Heart left ventricle (tissue), 16 donors: ENCODE results near the gene ANKS4B. TPM values are rescaled to one million over a fixed set of nuclear protein-coding genes. Genes with fewer than 3 reads are reported as not detected.

Experiments
- ATAC-seq, 4 donors: fragments of 200-7000 bp; cut with Tn5 transposase; one replicate each; pipeline ENCODE4 v1.9.1; 2020 to 2022; ENCODE audit warnings: moderate library complexity in 4 of 4, mild to moderate bottlenecking in 3 of 4, moderate number of reproducible peaks in 1 of 4
- DNase-seq, 5 donors: peaks; one replicate each; pipeline ENCODE4 v3.0.0-alpha.2; 2020
- H3K27ac ChIP-seq, 12 donors: fragments of 200-600 bp; sonication (generic) in 4 of 12; one replicate each; pipeline versions ENCODE4 v1.5.0 to v1.8.0; 2016 to 2022; ENCODE audit warnings: mild to moderate bottlenecking in 2 of 12
- H3K27me3 ChIP-seq, 9 donors: fragments of 200-600 bp; sonication (generic) in 2 of 9; one replicate each; pipeline versions ENCODE4 v1.5.1 to v1.8.0; 2016 to 2022; ENCODE audit warnings: mild to moderate bottlenecking in 3 of 9
- H3K36me3 ChIP-seq, 9 donors: fragments of 200-600 bp; sonication (generic) in 2 of 9; one replicate each; pipeline versions ENCODE4 v1.5.0 to v1.8.0; 2018 to 2022; ENCODE audit warnings: mild to moderate bottlenecking in 2 of 9
- H3K4me1 ChIP-seq, 12 donors: fragments of 200-600 bp; sonication (generic) in 4 of 12; one replicate each; pipeline versions ENCODE4 v1.5.0 to v1.8.0; 2016 to 2022; ENCODE audit warnings: mild to moderate bottlenecking in 3 of 12
- H3K4me3 ChIP-seq, 12 donors: fragments of 200-600 bp; sonication (generic) in 4 of 12; one replicate each; pipeline versions ENCODE4 v1.5.0 to v1.8.0; 2017 to 2022; ENCODE audit warnings: mild to moderate bottlenecking in 9 of 12, moderate library complexity in 4 of 12
- H3K9me3 ChIP-seq, 12 donors: fragments of 200-600 bp; sonication (generic) in 4 of 12; one replicate each; pipeline versions ENCODE4 v1.5.0 to v1.8.0; 2016 to 2022; ENCODE audit warnings: mild to moderate bottlenecking in 1 of 12
- CTCF ChIP-seq, 12 donors: fragments of 200-600 bp; sonication (generic) in 4 of 12; IDR thresholded peaks; one replicate each; pipeline versions ENCODE4 v1.5.0 to v1.8.0; 2018 to 2022; ENCODE audit warnings: antibody characterized with exemption in 12 of 12, mild to moderate bottlenecking in 5 of 12
- POLR2A ChIP-seq, 2 donors: fragments of 450-650 bp; IDR thresholded peaks; one replicate each; pipeline ENCODE4 v1.6.1; 2017; ENCODE audit warnings: antibody characterized with exemption in 2 of 2, mild to moderate bottlenecking in 2 of 2, moderate library complexity in 2 of 2
- WGBS, 4 donors: extraction: QIAGEN DNeasy Blood & Tissue Kit in 2 of 4; methylation state at CpG; one replicate each; pipeline versions ENCODE4 v1.1.5 to v1.1.7; 2013 to 2018; 5-methylcytosine and 5-hydroxymethylcytosine counted together
- intact Hi-C, 10 donors: fragments of 100-400 bp; cut with DNase I; formaldehyde crosslinking; loops; one replicate each; pipeline versions ENCODE4 v1.11.1 to v1.14.2; 2022
- polyA plus RNA-seq, 2 donors: library from polyadenylated mRNA; stranded (reverse); fragments of 200-250 nt; gene quantifications; one replicate each; pipeline ENCODE4 v1.2.3, GENCODE V29; 2013
- total RNA-seq, 9 donors: library from RNA; depleted of rRNA in 2 of 9; stranded (reverse); fragments of >200 nt in 2 of 9; fragmentation: NEBNext Ultra II Directional in 3 of 9; extraction: Animal tissue kit (Norgen Biotek cat#: 25700) in 3 of 9; gene quantifications; one replicate each; pipeline versions ENCODE4 v1.1.0 to v1.2.4, GENCODE V29; 2016 to 2023
- donor health status: ischemic (EF 13 %, LVEDD 7.1; RV severe dilation, severe dysfunction).
- donor health status: healthy with polysubstance abuse.
- donor health status: DM: no; HTN: yes; CAD: no.
- donor health status: DM: no; HTN: no; CAD: no.
- donor health status: ischemic (EF 25% LVEDD 6.9; RV normal size, moderate dysfunction).
- donor health status: ischemic (EF 25% LVEDD 5.7; RV mildly dilated, moderate dysfunction).
- donor health status: healthy.
- donor health status: DM: yes; HTN: yes; CAD: no.
- donor health status: ischemic (EF 35%, LVEDD 5.7; RV mildly dilated, moderate dysfunction).
- donor health status: nonischemic (EF 11% LVEDD 7.7; RV severe dilation, severe dysfunction).
- donor health status: DM: yes; HTN: yes; CAD: no.
- donor health status: PGD.
- donor health status: ischemic (EF 29% LVEDD 5.4; RV normal size, mild dysfunction).
- donor health status: nonischemic (EF 23%, LVEDD 6.1; RV moderate dilation, normal function).

The ANKS4B gene
- total and polyA plus RNA-seq, 11 donors: not detected

- peaks cover 0 to 53% (median 19%) of the 10 kb centered on the region in 12 donors for H3K4me1 ChIP-seq
- ATAC-seq (no peak), DNase-seq (no peak)
- H3K9me3 ChIP-seq: no peaks in the 10 kb centered on the region
- no peak for TF ChIP-seq POLR2A (IDR thresholded peaks at IDR 0.05)
- TF ChIP-seq CTCF (IDR thresholded peaks at IDR 0.05): no peak
- peaks cover 0 to 44% (median 3%) of the 10 kb centered on the region in 9 donors for H3K36me3 ChIP-seq
- intact Hi-C loops: loop anchor here in 1 of 10 donors (1.0 kb wide), 1 partner anchor 13 kb away; no protein-coding TSS in a partner anchor
- WGBS, 4 donors: 66 to 82% (median 75%) methylated on average over 4 of the region's 4 CpGs
- H3K4me3 ChIP-seq: no peak overlapping the region
- H3K27ac ChIP-seq: peak overlapping the region in 11 of 12 donors; percentile 58 to 92 (median 79)
- no peaks in the 10 kb centered on the region for H3K27me3 ChIP-seq
These were observed 31.1 kb downstream of the ANKS4B start for GRCh38 chr16:21264571-21265036.

DNA sequence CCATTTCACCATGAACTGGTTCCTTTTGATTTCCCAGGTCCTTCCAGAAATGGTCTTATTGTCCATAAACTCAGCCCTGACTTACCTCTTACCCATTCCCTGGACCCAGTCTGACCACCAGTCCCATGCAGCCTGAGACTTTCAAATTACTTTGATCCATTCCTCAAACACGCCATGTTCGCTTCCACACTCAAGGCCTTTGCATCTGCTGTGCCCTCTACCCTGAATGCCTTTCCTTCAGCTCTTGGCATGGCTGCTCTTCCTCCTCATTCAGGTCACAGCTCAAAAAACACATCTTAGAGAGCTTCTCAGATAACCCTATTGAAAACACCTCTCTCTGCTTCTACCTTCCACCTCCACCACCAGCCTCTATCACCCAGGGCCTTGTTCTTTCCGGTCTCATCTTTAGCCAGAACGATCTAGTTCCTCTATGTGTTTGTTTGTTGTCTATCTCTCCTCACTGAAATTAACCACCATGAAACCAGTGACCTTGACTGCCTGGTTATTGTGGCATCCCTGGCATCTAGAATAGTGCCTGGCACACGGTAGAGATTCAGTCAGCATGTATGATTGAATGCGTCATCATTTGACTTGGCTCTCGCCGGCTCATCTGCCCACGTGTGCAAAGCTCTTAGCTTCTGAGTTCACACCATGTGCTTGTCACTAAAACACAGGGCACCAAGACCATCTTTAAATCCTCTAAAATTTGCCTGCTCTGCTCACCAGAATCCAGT is 31.8 kb downstream of the ANKS4B start:
- Histone ChIP-seq H3K27ac (peak overlapping the region; percentile 49 to 92 (median 77)), H3K27me3 (no peaks in the 10 kb centered on the region), H3K4me1 (peaks cover 0 to 53% (median 19%) of the 10 kb centered on the region in 12 donors), H3K36me3 (peaks cover 0 to 43% (median 0%) of the 10 kb centered on the region in 9 donors), H3K4me3 (no peak overlapping the region), H3K9me3 (no peaks in the 10 kb centered on the region)
- intact Hi-C loops: loop anchor here in 1 of 10 donors (1.0 kb wide), 1 partner anchor 12 kb away; no protein-coding TSS in a partner anchor
- DNase-seq: peak in 4 of 5 donors; percentile 60 to 81 (median 76)
- peak; percentile 88 to 93 (median 91) for ATAC-seq
- TF ChIP-seq CTCF (IDR thresholded peaks at IDR 0.05): no peak
- no peak for TF ChIP-seq POLR2A (IDR thresholded peaks at IDR 0.05)
- 63 to 71% (median 67%) methylated on average over 9 of the region's 9 CpGs for WGBS, 4 donors

GRCh38 chr16:21267298-21267697 is 33.8 kb downstream of the ANKS4B start:
- TF ChIP-seq CTCF (IDR thresholded peaks at IDR 0.05): no peak
- no peak for TF ChIP-seq POLR2A (IDR thresholded peaks at IDR 0.05)
- 81 to 88% (median 83%) methylated on average over 4 of the region's 4 CpGs for WGBS, 4 donors

DNA sequence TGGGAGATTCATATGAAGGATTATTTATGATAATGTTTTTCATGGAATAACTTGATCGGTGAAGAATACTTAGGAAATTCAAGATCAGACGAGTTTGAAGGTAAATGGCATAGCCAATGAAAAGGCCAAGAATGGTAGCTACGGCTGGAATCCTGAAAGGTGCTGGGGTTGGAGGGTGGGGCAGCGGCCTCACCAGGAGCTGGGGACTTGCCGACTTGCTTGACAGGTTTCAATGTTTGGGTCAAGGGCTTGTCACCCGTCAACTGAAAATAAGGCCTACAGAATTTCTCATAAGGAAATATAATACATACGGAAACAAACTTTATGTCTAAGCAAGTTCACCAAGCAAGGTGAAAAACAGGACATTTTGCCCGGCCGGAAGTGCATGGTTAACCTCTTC is 34.7 kb downstream of the ANKS4B start:
- Histone ChIP-seq H3K9me3 (no peaks in the 10 kb centered on the region), H3K4me3 (no peak overlapping the region), H3K4me1 (peaks cover 0 to 32% (median 12%) of the 10 kb centered on the region in 12 donors), H3K27me3 (no peaks in the 10 kb centered on the region), H3K27ac (peak overlapping the region in 2 of 12 donors; percentile 5 to 25), H3K36me3 (peaks cover 0 to 55% (median 0%) of the 10 kb centered on the region in 9 donors)
- no peak for ATAC-seq
- TF ChIP-seq CTCF (IDR thresholded peaks at IDR 0.05) (no peak), POLR2A (IDR thresholded peaks at IDR 0.05) (no peak)
- intact Hi-C loops: no loop called here
- 86 to 93% (median 89%) methylated on average over 9 of the region's 9 CpGs for WGBS, 4 donors
- DNase-seq: no peak

More at GRCh38 chr16:21267298-21267697, 33.8 kb downstream of the ANKS4B start:
- no peak for DNase-seq
- intact Hi-C loops: no loop called here
- H3K4me3 ChIP-seq: no peak overlapping the region
- H3K4me1 ChIP-seq: peaks cover 0 to 36% (median 14%) of the 10 kb centered on the region in 12 donors
- no peaks in the 10 kb centered on the region for H3K27me3 ChIP-seq
- peak overlapping the region in 7 of 12 donors; percentile 3 to 92 (median 83) for H3K27ac ChIP-seq
- peaks cover 0 to 51% (median 0%) of the 10 kb centered on the region in 9 donors for H3K36me3 ChIP-seq
- no peaks in the 10 kb centered on the region for H3K9me3 ChIP-seq
- no peak for ATAC-seq
